Measurements from ENCODE around the gene JMJD4. TPM values are rescaled to one million over a fixed set of nuclear protein-coding genes. Genes with fewer than 3 reads are reported as not detected.

Gene JMJD4
- total and polyA plus RNA-seq, 2 donors (not counting 3 experiments of a cell fraction or from before 2014, with no cell fraction given), result 17.3 to 31.2 TPM

DNA sequence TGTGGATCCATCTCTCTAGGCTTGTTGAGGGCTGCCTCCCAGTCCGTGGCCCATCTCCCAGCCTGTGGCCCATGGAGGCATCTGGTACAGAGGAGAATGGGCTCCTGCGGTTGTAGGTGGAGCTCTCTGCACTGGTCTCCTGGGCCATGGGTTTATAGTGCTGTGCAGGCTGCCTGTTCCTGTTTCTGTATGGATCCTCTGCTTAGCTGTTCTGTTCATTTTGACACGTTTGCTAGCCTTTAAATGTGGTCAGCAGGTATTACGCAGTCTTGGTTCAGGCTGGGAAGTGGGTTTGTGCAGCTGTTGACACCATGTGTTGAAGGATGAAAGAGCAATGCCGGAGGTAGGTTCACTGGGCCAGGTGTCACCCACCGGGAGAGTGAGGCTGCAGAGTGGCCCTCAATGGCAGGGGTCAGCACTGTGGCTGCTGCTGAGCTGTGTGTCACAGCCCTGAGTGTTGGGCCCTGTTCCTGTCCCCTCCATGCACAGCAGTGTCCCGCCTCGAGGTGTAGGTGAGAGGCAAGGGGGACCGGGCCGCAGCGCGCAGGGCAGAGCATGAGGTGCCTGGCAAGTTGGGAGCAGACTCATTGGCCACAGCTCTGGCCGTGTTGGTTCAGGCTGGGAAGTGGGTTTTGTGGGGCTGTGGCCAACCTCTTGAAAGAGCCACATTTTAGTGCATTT lies 39.1 kb upstream of the JMJD4 start:
- H3K9me1 ChIP-seq (replicated peaks; ENCODE audit: control insufficient read depth, extremely low read depth, insufficient read depth, low read length), result no peaks in the 10 kb centered on the region
- ChIA-PET POLR2A (no interaction called here), CTCF (no interaction called here)
- dilution Hi-C loops (cut with MboI; ENCODE audit: extremely low pct_ligation_motif_present, low sequenced_read_pairs), result no loop called here
- no peaks in the 10 kb centered on the region for H3K27me3 ChIP-seq (ENCODE audit: control insufficient read depth in 2 of 2, insufficient read depth in 2 of 2, low read length in 2 of 2)
- no peaks in the 10 kb centered on the region for H4K20me1 ChIP-seq (replicated peaks; ENCODE audit: control insufficient read depth, extremely low read depth, insufficient read depth, low read length)
- H3K4me1 ChIP-seq (ENCODE audit: control insufficient read depth, extremely low read depth, insufficient read depth, low read length), result peaks cover 10% of the 10 kb centered on the region
- TF ChIP-seq, protein P1, sequence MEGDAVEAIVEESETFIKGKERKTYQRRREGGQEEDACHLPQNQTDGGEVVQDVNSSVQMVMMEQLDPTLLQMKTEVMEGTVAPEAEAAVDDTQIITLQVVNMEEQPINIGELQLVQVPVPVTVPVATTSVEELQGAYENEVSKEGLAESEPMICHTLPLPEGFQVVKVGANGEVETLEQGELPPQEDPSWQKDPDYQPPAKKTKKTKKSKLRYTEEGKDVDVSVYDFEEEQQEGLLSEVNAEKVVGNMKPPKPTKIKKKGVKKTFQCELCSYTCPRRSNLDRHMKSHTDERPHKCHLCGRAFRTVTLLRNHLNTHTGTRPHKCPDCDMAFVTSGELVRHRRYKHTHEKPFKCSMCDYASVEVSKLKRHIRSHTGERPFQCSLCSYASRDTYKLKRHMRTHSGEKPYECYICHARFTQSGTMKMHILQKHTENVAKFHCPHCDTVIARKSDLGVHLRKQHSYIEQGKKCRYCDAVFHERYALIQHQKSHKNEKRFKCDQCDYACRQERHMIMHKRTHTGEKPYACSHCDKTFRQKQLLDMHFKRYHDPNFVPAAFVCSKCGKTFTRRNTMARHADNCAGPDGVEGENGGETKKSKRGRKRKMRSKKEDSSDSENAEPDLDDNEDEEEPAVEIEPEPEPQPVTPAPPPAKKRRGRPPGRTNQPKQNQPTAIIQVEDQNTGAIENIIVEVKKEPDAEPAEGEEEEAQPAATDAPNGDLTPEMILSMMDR (IDR thresholded peaks at IDR 0.05; ENCODE audit: extremely low read depth in 1 of 2, insufficient read depth in 1 of 2, low read depth in 1 of 2, low read length in 2 of 2), result no peak
- TF ChIP-seq POLR2AphosphoS5 (IDR thresholded peaks at IDR 0.05; ENCODE audit: insufficient read depth, low read depth, low read length) (no peak), JUN (IDR thresholded peaks at IDR 0.05; ENCODE audit: borderline replicate concordance, insufficient read depth, insufficient read length, low read depth) (no peak), POLR2A (IDR thresholded peaks at IDR 0.05; ENCODE audit: low read depth, low read length) (no peak), EZH2 (IDR thresholded peaks at IDR 0.05; ENCODE audit: borderline replicate concordance, low read depth, low read length, severe bottlenecking) (no peak)
- H3K4me3 ChIP-seq (replicated peaks in 1 of 3; ENCODE audit: insufficient read depth in 1 of 3, low read depth in 1 of 3, low read length in 3 of 3), result no peak overlapping the region
- no peaks in the 10 kb centered on the region for H3K79me2 ChIP-seq (ENCODE audit: control insufficient read depth, insufficient read depth, low read length)
- DNase-seq (ENCODE audit: low read depth, low spot score) (no peak), FAIRE-seq (no peak)
- intact Hi-C loops (cut with micrococcal nuclease), result no loop called here
- H3K36me3 ChIP-seq (ENCODE audit: control insufficient read depth in 2 of 2, extremely low read depth in 1 of 2, insufficient read depth in 2 of 2, low read length in 2 of 2), result peaks cover 0 to 9% of the 10 kb centered on the region in 2 experiments
- BruUV-seq (replicated peaks), result no TSS peak
- no peak overlapping the region for H2AFZ ChIP-seq (ENCODE audit: low read depth, low read length)
- no peaks in the 10 kb centered on the region for H3K9me3 ChIP-seq (replicated peaks; ENCODE audit: control insufficient read depth, insufficient read depth, low read length)
- H3K9ac ChIP-seq (replicated peaks; ENCODE audit: extremely low read depth, insufficient read depth, low read length), result no peak overlapping the region
- H3K4me2 ChIP-seq (ENCODE audit: insufficient read depth, low read length), result no peak overlapping the region
- no peak overlapping the region for H3K27ac ChIP-seq (ENCODE audit: insufficient read depth, low read depth, low read length)

DNA sequence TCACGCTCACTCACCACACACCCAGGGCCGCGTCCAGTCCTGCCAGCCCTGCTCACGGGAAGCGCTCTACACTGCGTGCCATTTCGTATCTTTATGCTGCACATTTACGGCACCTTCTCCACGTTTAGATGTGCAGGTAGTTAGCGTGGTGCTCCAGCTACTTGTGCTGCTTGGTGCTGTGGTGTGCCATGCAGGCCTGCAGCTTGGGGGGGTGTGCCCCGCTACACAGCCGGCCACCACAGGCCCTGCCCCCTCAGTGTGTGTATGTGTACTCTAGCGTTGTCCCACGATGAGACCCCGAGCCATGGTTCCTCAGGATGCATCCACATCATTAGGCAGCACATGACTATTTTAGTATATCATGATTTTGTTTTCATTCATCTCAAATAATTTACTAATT lies 38.5 kb upstream of the JMJD4 start:
- dilution Hi-C loops (cut with MboI; ENCODE audit: extremely low pct_ligation_motif_present, low sequenced_read_pairs), result no loop called here
- Histone ChIP-seq H3K9me1 (replicated peaks; ENCODE audit: control insufficient read depth, extremely low read depth, insufficient read depth, low read length) (no peaks in the 10 kb centered on the region), H3K79me2 (ENCODE audit: control insufficient read depth, insufficient read depth, low read length) (no peaks in the 10 kb centered on the region), H3K9me3 (replicated peaks; ENCODE audit: control insufficient read depth, insufficient read depth, low read length) (no peaks in the 10 kb centered on the region), H3K4me1 (ENCODE audit: control insufficient read depth, extremely low read depth, insufficient read depth, low read length) (peaks cover 10% of the 10 kb centered on the region), H4K20me1 (replicated peaks; ENCODE audit: control insufficient read depth, extremely low read depth, insufficient read depth, low read length) (no peaks in the 10 kb centered on the region), H3K4me2 (ENCODE audit: insufficient read depth, low read length) (no peak overlapping the region), H3K9ac (replicated peaks; ENCODE audit: extremely low read depth, insufficient read depth, low read length) (no peak overlapping the region), H3K4me3 (replicated peaks in 1 of 3; ENCODE audit: insufficient read depth in 1 of 3, low read depth in 1 of 3, low read length in 3 of 3) (no peak overlapping the region), H2AFZ (ENCODE audit: low read depth, low read length) (no peak overlapping the region), H3K27me3 (ENCODE audit: control insufficient read depth in 2 of 2, insufficient read depth in 2 of 2, low read length in 2 of 2) (no peaks in the 10 kb centered on the region), H3K27ac (ENCODE audit: insufficient read depth, low read depth, low read length) (no peak overlapping the region), H3K36me3 (ENCODE audit: control insufficient read depth in 2 of 2, extremely low read depth in 1 of 2, insufficient read depth in 2 of 2, low read length in 2 of 2) (peaks cover 0 to 9% of the 10 kb centered on the region in 2 experiments)
- intact Hi-C loops (cut with micrococcal nuclease), result no loop called here
- CTCF ChIA-PET, result no interaction called here
- FAIRE-seq (no peak), DNase-seq (ENCODE audit: low read depth, low spot score) (no peak)
- POLR2A ChIA-PET, result no interaction called here
- BruUV-seq (replicated peaks), result no TSS peak
- TF ChIP-seq FOS (IDR thresholded peaks at IDR 0.05; ENCODE audit: borderline replicate concordance, insufficient read depth, low read length), result no peak
- TF ChIP-seq GATA2 (IDR thresholded peaks at IDR 0.05; ENCODE audit: insufficient read depth, insufficient read length, low read depth, low read length), result no peak
- TF ChIP-seq MYC (IDR thresholded peaks at IDR 0.05; ENCODE audit: low read depth, low read length), result no peak
- no peak for TF ChIP-seq POLR2AphosphoS5 (IDR thresholded peaks at IDR 0.05; ENCODE audit: insufficient read depth, low read depth, low read length)
- TF ChIP-seq, protein P1 (IDR thresholded peaks at IDR 0.05; ENCODE audit: extremely low read depth in 1 of 2, insufficient read depth in 1 of 2, low read depth in 1 of 2, low read length in 2 of 2), result no peak
- TF ChIP-seq POLR2A (IDR thresholded peaks at IDR 0.05; ENCODE audit: low read depth, low read length), result no peak
- TF ChIP-seq, protein P2, sequence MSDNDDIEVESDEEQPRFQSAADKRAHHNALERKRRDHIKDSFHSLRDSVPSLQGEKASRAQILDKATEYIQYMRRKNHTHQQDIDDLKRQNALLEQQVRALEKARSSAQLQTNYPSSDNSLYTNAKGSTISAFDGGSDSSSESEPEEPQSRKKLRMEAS (IDR thresholded peaks at IDR 0.05; ENCODE audit: insufficient read depth, insufficient read length), result no peak
- TF ChIP-seq EZH2 (IDR thresholded peaks at IDR 0.05; ENCODE audit: borderline replicate concordance, low read depth, low read length, severe bottlenecking), result no peak
- TF ChIP-seq JUN (IDR thresholded peaks at IDR 0.05; ENCODE audit: borderline replicate concordance, insufficient read depth, insufficient read length, low read depth), result no peak

All from endothelial cell of umbilical vein (primary cell).